Fibroblast of lung (primary cell): ENCODE data around the gene POU2F2. TPM values are rescaled to one million over a fixed set of nuclear protein-coding genes. Genes with fewer than 3 reads are reported as not detected.
A peak's percentile ranks its signal among the peaks of the same experiment; 100 is the strongest.

Experiments used
- DNase-seq, 2 donors: peaks; one replicate each; pipeline versions ENCODE4 v3.0.0 to v3.0.0-alpha.2; 2010; ENCODE audit warnings: low read depth in 2 of 2
- H2AFZ ChIP-seq: 2 replicates; pipeline ENCODE4 v1.5.1; 2012; ENCODE audit warnings: low read length, control low read depth, inconsistent platforms
- H3K27ac ChIP-seq: 2 replicates; pipeline ENCODE4 v1.5.1; 2011; ENCODE audit warnings: low read length, control low read depth; ENCODE audit not compliant: insufficient read depth
- H3K27me3 ChIP-seq: 2 replicates; pipeline ENCODE4 v1.5.1; 2011; ENCODE audit warnings: mild to moderate bottlenecking, low read length; ENCODE audit not compliant: control insufficient read depth, insufficient read depth
- H3K36me3 ChIP-seq: 2 replicates; pipeline ENCODE4 v1.5.1; 2011; ENCODE audit warnings: low read length; ENCODE audit not compliant: control insufficient read depth, insufficient read depth
- H3K4me1 ChIP-seq: 2 replicates; pipeline ENCODE4 v1.5.1; 2011; ENCODE audit warnings: low read length; ENCODE audit not compliant: control insufficient read depth, insufficient read depth; ENCODE audit errors: extremely low read depth
- H3K4me2 ChIP-seq: 2 replicates; pipeline ENCODE4 v1.5.1; 2011; ENCODE audit warnings: low read length, control low read depth; ENCODE audit not compliant: insufficient read depth; ENCODE audit errors: extremely low read depth
- H3K4me3 ChIP-seq, 4 experiments: fragments of 200-600 bp in 1 of 4; sonication (generic) in 1 of 4; replicated peaks in 1 of 4; 2 replicates each; pipeline ENCODE4 v1.5.1; 2011 to 2016; ENCODE audit warnings: low read length in 4 of 4, low read depth in 3 of 4, mild to moderate bottlenecking in 3 of 4, control low read depth in 2 of 4, inconsistent platforms in 1 of 4, mixed read lengths in 1 of 4; ENCODE audit not compliant: insufficient read depth in 1 of 4; ENCODE audit errors: control extremely low read depth in 1 of 4
- H3K79me2 ChIP-seq: 2 replicates; pipeline ENCODE4 v1.5.1; 2012; ENCODE audit warnings: mild to moderate bottlenecking, low read length, inconsistent platforms; ENCODE audit not compliant: control insufficient read depth, insufficient read depth
- H3K9ac ChIP-seq: 2 replicates; pipeline ENCODE4 v1.5.1; 2011; ENCODE audit warnings: mild to moderate bottlenecking, low read length, control low read depth; ENCODE audit not compliant: insufficient read depth
- H3K9me3 ChIP-seq: 2 replicates; pipeline ENCODE4 v1.5.1; 2012; ENCODE audit warnings: low read depth, low read length; ENCODE audit not compliant: control insufficient read depth, insufficient read depth
- H4K20me1 ChIP-seq: 2 replicates; pipeline ENCODE4 v1.5.1; 2011; ENCODE audit warnings: low read length; ENCODE audit not compliant: control insufficient read depth, insufficient read depth; ENCODE audit errors: extremely low read depth
- CTCF ChIP-seq, 2 donors: IDR thresholded peaks in 1 of 2; conservative IDR thresholded peaks in 1 of 2; 1 replicate in 1 of 2; 2 replicates in 1 of 2; pipeline ENCODE4 v1.5.1; 2011 to 2012; ENCODE audit warnings: low read length in 2 of 2, control low read depth in 1 of 2, inconsistent platforms in 1 of 2, low read depth in 1 of 2, mild to moderate bottlenecking in 1 of 2
- EZH2 ChIP-seq: IDR thresholded peaks from 2 replicates; pipeline ENCODE4 v1.5.1; 2012; ENCODE audit warnings: low read length, control low read depth, mild to moderate bottlenecking; ENCODE audit errors: missing control alignments
- polyA minus RNA-seq: library from RNA; depleted of rRNA, polyadenylated mRNA; stranded (reverse); fragments of >200 nt; gene quantifications from 2 replicates; pipeline ENCODE4 v1.2.3, GENCODE V29; 2011; ENCODE audit warnings: low replicate concordance
- polyA plus RNA-seq, 2 donors: library from polyadenylated mRNA; depleted of rRNA in 1 of 2; stranded (reverse) in 1 of 2; unstranded in 1 of 2; fragments of >200 nt; gene quantifications; 2 replicates each; pipeline ENCODE4 v1.2.1, GENCODE V29; 2011 to 2012; ENCODE audit warnings: missing spikeins in 1 of 2
- total RNA-seq: library from RNA; depleted of rRNA; stranded (reverse); fragments of >200 nt; gene quantifications from 2 replicates; pipeline ENCODE4 v1.2.1, GENCODE V29; 2014

The POU2F2 gene
- total RNA-seq, result under 0.01 and 0.17 TPM in 2 replicates
- 0.31 and 0.43 TPM in 2 replicates for polyA plus RNA-seq
- polyA plus RNA-seq (2012), result 0.56 and 0.91 TPM in 2 replicates
- polyA minus RNA-seq, result 0.39 TPM in 1 of 2 replicates, not detected in the other

- no peak for DNase-seq
- H3K4me3 ChIP-seq, result peak within 1 kb of the TSS in 3 of 4 experiments; percentile 4 to 40 (median 29)
- H3K27ac ChIP-seq, result no peak within 1 kb of the TSS
Observed at GRCh38 chr19:42132030-42132628, at the start of gene POU2F2. Gene POU2F2, minus strand, starts transcription at chr19:42132446. Its CDS starts 35 bp downstream, at chr19:42132411.

GRCh38 chr19:42178791-42179674 lies 46.8 kb upstream of the POU2F2 start:
- no peak overlapping the region for H2AFZ ChIP-seq
- H4K20me1 ChIP-seq, result no peaks in the 10 kb centered on the region
- no peak overlapping the region for H3K27ac ChIP-seq
- H3K9ac ChIP-seq, result no peak overlapping the region
- DNase-seq, result no peak
- no peak overlapping the region for H3K4me2 ChIP-seq
- H3K4me3 ChIP-seq, result no peak overlapping the region
- TF ChIP-seq CTCF (conservative IDR thresholded peaks at IDR 0.05 in 1 of 2, IDR thresholded peaks at IDR 0.05 in 1 of 2; ENCODE audit: low read depth in 1 of 2, low read length in 2 of 2) (peak; percentile 17 to 41), EZH2 (peak; percentile 59)
- H3K9me3 ChIP-seq, result no peaks in the 10 kb centered on the region
- H3K36me3 ChIP-seq, result no peaks in the 10 kb centered on the region
- H3K4me1 ChIP-seq, result peaks cover 2% of the 10 kb centered on the region
- H3K27me3 ChIP-seq, result peaks cover 56% of the 10 kb centered on the region
- no peaks in the 10 kb centered on the region for H3K79me2 ChIP-seq

More at GRCh38 chr19:42132030-42132628, at the start of gene POU2F2:
- no peaks in the 10 kb centered on the region for H3K79me2 ChIP-seq
- H3K4me1 ChIP-seq, result peaks cover 15% of the 10 kb centered on the region
- no peaks in the 10 kb centered on the region for H4K20me1 ChIP-seq
- no peak within 1 kb of the TSS for H2AFZ ChIP-seq
- H3K9me3 ChIP-seq, result no peaks in the 10 kb centered on the region
- H3K9ac ChIP-seq, result no peak within 1 kb of the TSS
- H3K27me3 ChIP-seq, result peaks cover 7% of the 10 kb centered on the region
- TF ChIP-seq CTCF (conservative IDR thresholded peaks at IDR 0.05 in 1 of 2, IDR thresholded peaks at IDR 0.05 in 1 of 2; ENCODE audit: low read depth in 1 of 2, low read length in 2 of 2) (no peak), EZH2 (no peak)
- H3K36me3 ChIP-seq, result no peaks in the 10 kb centered on the region
- H3K4me2 ChIP-seq, result peak within 1 kb of the TSS; percentile 87

- H3K9ac ChIP-seq, result no peak overlapping the region
- TF ChIP-seq CTCF (conservative IDR thresholded peaks at IDR 0.05 in 1 of 2, IDR thresholded peaks at IDR 0.05 in 1 of 2; ENCODE audit: low read depth in 1 of 2, low read length in 2 of 2) (no peak), EZH2 (peak; percentile 38)
- peaks cover 2% of the 10 kb centered on the region for H3K4me1 ChIP-seq
- no peak overlapping the region for H3K4me3 ChIP-seq
- peaks cover 64% of the 10 kb centered on the region for H3K27me3 ChIP-seq
- no peak overlapping the region for H2AFZ ChIP-seq
- no peaks in the 10 kb centered on the region for H3K9me3 ChIP-seq
- no peak for DNase-seq
- H3K27ac ChIP-seq, result no peak overlapping the region
- H4K20me1 ChIP-seq, result no peaks in the 10 kb centered on the region
- H3K79me2 ChIP-seq, result no peaks in the 10 kb centered on the region
- H3K4me2 ChIP-seq, result no peak overlapping the region
- H3K36me3 ChIP-seq, result no peaks in the 10 kb centered on the region
Observed at GRCh38 chr19:42177686-42178019, 45.4 kb upstream of the POU2F2 start.
